HEK293 (cell line): ENCODE data around the gene GRB7.

Source experiments
- ZNF777 ChIP-seq: fragments of 450-650 bp; formaldehyde crosslinking; IDR thresholded peaks from 2 replicates; pipeline ENCODE4 v1.5.1; 2017; ENCODE audit warnings: missing biosample characterization, missing genetic modification characterization, borderline replicate concordance
- TF ChIP-seq, protein P1 (sequence below): fragments of 450-650 bp; formaldehyde crosslinking; IDR thresholded peaks from 2 replicates; pipeline ENCODE4 v1.5.1; 2016; ENCODE audit warnings: missing biosample characterization, missing genetic modification characterization
- TF ChIP-seq, protein P2 (sequence below): fragments of 450-650 bp; formaldehyde crosslinking; IDR thresholded peaks from 2 replicates; pipeline ENCODE4 v1.5.1; 2016; ENCODE audit warnings: missing biosample characterization, missing genetic modification characterization

DNA sequence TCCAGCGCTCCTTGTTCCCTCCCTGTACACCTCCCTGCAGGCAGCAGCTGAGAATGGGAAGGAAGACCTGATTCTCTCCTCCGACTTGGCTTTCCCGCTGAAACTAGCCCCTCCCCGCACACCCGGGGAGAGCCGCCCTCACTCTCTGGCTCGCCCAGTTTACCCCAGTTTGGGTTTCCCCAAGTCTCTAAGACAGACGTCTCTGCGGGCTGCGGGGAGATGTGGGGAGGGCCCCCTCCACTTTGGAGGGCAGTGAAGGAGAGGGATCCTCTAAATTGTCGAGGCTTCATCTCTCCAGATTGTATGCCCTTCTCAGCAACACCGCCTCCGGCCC is 797 bp downstream of the GRB7 start:
- TF ChIP-seq, protein P1, sequence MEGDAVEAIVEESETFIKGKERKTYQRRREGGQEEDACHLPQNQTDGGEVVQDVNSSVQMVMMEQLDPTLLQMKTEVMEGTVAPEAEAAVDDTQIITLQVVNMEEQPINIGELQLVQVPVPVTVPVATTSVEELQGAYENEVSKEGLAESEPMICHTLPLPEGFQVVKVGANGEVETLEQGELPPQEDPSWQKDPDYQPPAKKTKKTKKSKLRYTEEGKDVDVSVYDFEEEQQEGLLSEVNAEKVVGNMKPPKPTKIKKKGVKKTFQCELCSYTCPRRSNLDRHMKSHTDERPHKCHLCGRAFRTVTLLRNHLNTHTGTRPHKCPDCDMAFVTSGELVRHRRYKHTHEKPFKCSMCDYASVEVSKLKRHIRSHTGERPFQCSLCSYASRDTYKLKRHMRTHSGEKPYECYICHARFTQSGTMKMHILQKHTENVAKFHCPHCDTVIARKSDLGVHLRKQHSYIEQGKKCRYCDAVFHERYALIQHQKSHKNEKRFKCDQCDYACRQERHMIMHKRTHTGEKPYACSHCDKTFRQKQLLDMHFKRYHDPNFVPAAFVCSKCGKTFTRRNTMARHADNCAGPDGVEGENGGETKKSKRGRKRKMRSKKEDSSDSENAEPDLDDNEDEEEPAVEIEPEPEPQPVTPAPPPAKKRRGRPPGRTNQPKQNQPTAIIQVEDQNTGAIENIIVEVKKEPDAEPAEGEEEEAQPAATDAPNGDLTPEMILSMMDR (tag by site-specific recombination) = no peak
- TF ChIP-seq, protein P2, sequence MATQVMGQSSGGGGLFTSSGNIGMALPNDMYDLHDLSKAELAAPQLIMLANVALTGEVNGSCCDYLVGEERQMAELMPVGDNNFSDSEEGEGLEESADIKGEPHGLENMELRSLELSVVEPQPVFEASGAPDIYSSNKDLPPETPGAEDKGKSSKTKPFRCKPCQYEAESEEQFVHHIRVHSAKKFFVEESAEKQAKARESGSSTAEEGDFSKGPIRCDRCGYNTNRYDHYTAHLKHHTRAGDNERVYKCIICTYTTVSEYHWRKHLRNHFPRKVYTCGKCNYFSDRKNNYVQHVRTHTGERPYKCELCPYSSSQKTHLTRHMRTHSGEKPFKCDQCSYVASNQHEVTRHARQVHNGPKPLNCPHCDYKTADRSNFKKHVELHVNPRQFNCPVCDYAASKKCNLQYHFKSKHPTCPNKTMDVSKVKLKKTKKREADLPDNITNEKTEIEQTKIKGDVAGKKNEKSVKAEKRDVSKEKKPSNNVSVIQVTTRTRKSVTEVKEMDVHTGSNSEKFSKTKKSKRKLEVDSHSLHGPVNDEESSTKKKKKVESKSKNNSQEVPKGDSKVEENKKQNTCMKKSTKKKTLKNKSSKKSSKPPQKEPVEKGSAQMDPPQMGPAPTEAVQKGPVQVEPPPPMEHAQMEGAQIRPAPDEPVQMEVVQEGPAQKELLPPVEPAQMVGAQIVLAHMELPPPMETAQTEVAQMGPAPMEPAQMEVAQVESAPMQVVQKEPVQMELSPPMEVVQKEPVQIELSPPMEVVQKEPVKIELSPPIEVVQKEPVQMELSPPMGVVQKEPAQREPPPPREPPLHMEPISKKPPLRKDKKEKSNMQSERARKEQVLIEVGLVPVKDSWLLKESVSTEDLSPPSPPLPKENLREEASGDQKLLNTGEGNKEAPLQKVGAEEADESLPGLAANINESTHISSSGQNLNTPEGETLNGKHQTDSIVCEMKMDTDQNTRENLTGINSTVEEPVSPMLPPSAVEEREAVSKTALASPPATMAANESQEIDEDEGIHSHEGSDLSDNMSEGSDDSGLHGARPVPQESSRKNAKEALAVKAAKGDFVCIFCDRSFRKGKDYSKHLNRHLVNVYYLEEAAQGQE (tag by site-specific recombination) = no peak
- TF ChIP-seq ZNF777 (tag by site-specific recombination) = no peak
